NCI-H2171 treated with DMSO at 0.1 percent for 48 hours (cell line): ENCODE data around the gene PATE2.

Experiments
- DNase-seq: peaks from one replicate; lab custom pipeline; 2025; lab: John Stamatoyannopoulos, UW

Gene PATE2

GRCh38 chr11:125778728-125779127 is at the start of gene PATE2:
Gene PATE2, minus strand, starts transcription at chr11:125778828. Its CDS starts 55 bp downstream, at chr11:125778773.
- DNase-seq, result no peak

GRCh38 chr11:125807909-125808308 is 29.3 kb upstream of the PATE2 start:
- DNase-seq, result no peak

- no peak for DNase-seq
Measured at GRCh38 chr11:125802387-125802786, 23.8 kb upstream of the PATE2 start.

- no peak for DNase-seq
Measured at GRCh38 chr11:125799808-125800207, 21.2 kb upstream of the PATE2 start.

- no peak for DNase-seq
Measured at GRCh38 chr11:125797641-125798040, 19.0 kb upstream of the PATE2 start.

- no peak for DNase-seq
Measured at GRCh38 chr11:125790825-125791224, 12.2 kb upstream of the PATE2 start.

- DNase-seq, result no peak
Measured at GRCh38 chr11:125787827-125788226, 9.2 kb upstream of the PATE2 start, which contains the start of gene PATE3. Gene PATE3, plus strand, starts transcription at chr11:125788127. Its CDS starts 25 bp downstream, at chr11:125788152.

- DNase-seq, result no peak
Measured at GRCh38 chr11:125784678-125785077, 6.0 kb upstream of the PATE2 start.

- DNase-seq, result no peak
Measured at GRCh38 chr11:125777309-125777708, 1.3 kb downstream of the PATE2 start.

- no peak for DNase-seq
Measured at GRCh38 chr11:125773516-125773915, 5.1 kb downstream of the PATE2 start.

GRCh38 chr11:125772834-125773505 is 5.7 kb downstream of the PATE2 start:
- no peak for DNase-seq

GRCh38 chr11:125770583-125770982 is 8.0 kb downstream of the PATE2 start:
- no peak for DNase-seq

GRCh38 chr11:125768336-125769046 is 10.1 kb downstream of the PATE2 start:
- no peak for DNase-seq

- no peak for DNase-seq
Measured at GRCh38 chr11:125766251-125766650, 12.4 kb downstream of the PATE2 start.

- no peak for DNase-seq
Measured at GRCh38 chr11:125763483-125763882, 15.1 kb downstream of the PATE2 start.

GRCh38 chr11:125762445-125762844 is 16.2 kb downstream of the PATE2 start:
- DNase-seq, result no peak

- DNase-seq, result no peak
Measured at GRCh38 chr11:125756050-125756449, 22.6 kb downstream of the PATE2 start.

GRCh38 chr11:125750629-125751028 is 28.0 kb downstream of the PATE2 start:
- no peak for DNase-seq

- no peak for DNase-seq
Measured at GRCh38 chr11:125745979-125746378, 32.6 kb downstream of the PATE2 start, which contains the start of gene PATE1. Gene PATE1, plus strand, starts transcription at chr11:125746279. Its CDS starts 26 bp downstream, at chr11:125746305.

GRCh38 chr11:125743681-125744080 is 34.9 kb downstream of the PATE2 start:
- no peak for DNase-seq

GRCh38 chr11:125740617-125741016 is 38.0 kb downstream of the PATE2 start:
- no peak for DNase-seq

GRCh38 chr11:125728969-125729368 is 49.7 kb downstream of the PATE2 start:
- DNase-seq, result no peak
